ENCODE results near the gene ZBTB7B.

The ZBTB7B gene

GRCh38 chr1:155030243-155030795 lies 27.7 kb downstream of the ZBTB7B start:
- in situ Hi-C loops (cut with HindIII; ENCODE audit: low sequenced_read_pairs): no loop called here
- TF ChIP-seq CTCF (IDR thresholded peaks at IDR 0.05; ENCODE audit: low read depth, low read length): no peak
- no peak for DNase-seq (ENCODE audit: low read depth, low spot score)
- no peak overlapping the region for H3K4me3 ChIP-seq (ENCODE audit: low read depth, low read length)

- no peak for TF ChIP-seq CTCF (IDR thresholded peaks at IDR 0.05; ENCODE audit: low read depth, low read length)
- H3K4me3 ChIP-seq (ENCODE audit: low read depth, low read length): no peak overlapping the region
- in situ Hi-C loops (cut with HindIII; ENCODE audit: low sequenced_read_pairs): no loop called here
- DNase-seq (ENCODE audit: low read depth, low spot score): no peak
Measured at GRCh38 chr1:155030899-155031298, 28.3 kb downstream of the ZBTB7B start.

- in situ Hi-C loops (cut with HindIII; ENCODE audit: low sequenced_read_pairs): no loop called here
- no peak for TF ChIP-seq CTCF (IDR thresholded peaks at IDR 0.05; ENCODE audit: low read depth, low read length)
- H3K4me3 ChIP-seq (ENCODE audit: low read depth, low read length): no peak overlapping the region
- no peak for DNase-seq (ENCODE audit: low read depth, low spot score)
Measured at GRCh38 chr1:155032886-155033285, 30.3 kb downstream of the ZBTB7B start.

- in situ Hi-C loops (cut with HindIII; ENCODE audit: low sequenced_read_pairs): no loop called here
- TF ChIP-seq CTCF (IDR thresholded peaks at IDR 0.05; ENCODE audit: low read depth, low read length): no peak
Measured at GRCh38 chr1:155033524-155033923, 30.9 kb downstream of the ZBTB7B start, which contains the start of the genes DCST1 and DCST2. Gene DCST1, plus strand, starts transcription at chr1:155033824. Its CDS starts 213 bp downstream, at chr1:155034037. Gene DCST2, minus strand, starts transcription at chr1:155033781. Its CDS starts 80 bp downstream, at chr1:155033701.

DNA sequence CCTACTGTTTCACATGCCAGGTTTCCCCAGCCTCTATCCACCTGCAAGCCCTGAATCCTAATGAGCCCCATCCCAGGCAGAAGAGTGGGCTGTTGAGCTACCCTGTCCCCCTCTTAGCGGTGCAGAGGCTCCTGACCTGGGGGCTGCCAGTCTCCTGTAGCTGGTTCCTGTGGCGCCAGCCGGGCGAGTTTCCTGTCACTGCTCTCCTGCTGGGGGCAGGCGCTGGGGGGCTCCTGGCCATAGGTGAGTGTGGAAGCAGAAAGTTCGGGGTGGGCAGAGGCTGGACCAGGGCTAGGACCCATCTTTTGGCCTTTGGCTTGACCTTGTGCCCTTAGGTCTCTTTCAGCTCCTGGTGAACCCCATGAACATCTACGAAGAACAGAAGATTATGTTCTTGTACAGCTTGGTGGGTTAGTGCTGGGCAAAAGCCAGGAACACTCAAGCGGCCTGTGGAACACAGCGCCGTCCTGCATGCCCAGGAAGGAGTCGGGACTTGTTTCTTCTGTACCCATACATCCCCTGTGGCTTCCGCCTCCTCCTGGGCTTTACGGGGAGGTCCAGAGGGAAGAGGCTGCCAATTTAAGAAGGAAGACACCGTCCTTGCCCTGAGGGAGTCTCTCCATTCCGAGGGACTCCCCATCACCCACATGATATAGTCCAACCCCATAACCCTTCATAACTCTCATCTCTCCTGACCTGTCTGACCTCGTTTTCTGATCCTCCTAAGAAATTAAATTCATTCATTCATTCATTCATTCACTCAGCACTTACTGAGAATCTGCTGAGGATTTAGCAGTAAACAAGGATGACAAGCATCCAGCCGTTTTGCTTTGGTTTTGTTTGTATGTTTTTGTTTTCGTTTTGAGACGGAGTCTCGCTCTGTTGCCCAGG lies 32.0 kb downstream of the ZBTB7B start:
- in situ Hi-C loops (cut with HindIII; ENCODE audit: low sequenced_read_pairs): no loop called here
- no peak for TF ChIP-seq CTCF (IDR thresholded peaks at IDR 0.05; ENCODE audit: low read depth, low read length)
- H3K4me3 ChIP-seq (ENCODE audit: low read depth, low read length): no peak overlapping the region
- no peak for DNase-seq (ENCODE audit: low read depth, low spot score)

More at GRCh38 chr1:155033524-155033923, 30.9 kb downstream of the ZBTB7B start, which contains the start of the genes DCST1 and DCST2:
- H3K4me3 ChIP-seq (ENCODE audit: low read depth, low read length): no peak within 1 kb of the TSS
- no peak for DNase-seq (ENCODE audit: low read depth, low spot score)

- DNase-seq (ENCODE audit: low read depth, low spot score): no peak
- H3K4me3 ChIP-seq (ENCODE audit: low read depth, low read length): no peak overlapping the region
- no peak for TF ChIP-seq CTCF (IDR thresholded peaks at IDR 0.05; ENCODE audit: low read depth, low read length)
- in situ Hi-C loops (cut with HindIII; ENCODE audit: low sequenced_read_pairs): no loop called here
Measured at GRCh38 chr1:155035936-155036335, 33.3 kb downstream of the ZBTB7B start.
